GM12891 (cell line): Measurements from ENCODE around the gene BPNT1.

Experiments
- POLR2A ChIP-seq: IDR thresholded peaks from 2 replicates; pipeline ENCODE4 v1.6.1; 2011; ENCODE audit warnings: low read depth, low read length, control low read depth
- POLR2AphosphoS5 ChIP-seq: IDR thresholded peaks from 2 replicates; pipeline ENCODE4 v1.6.1; 2011; ENCODE audit warnings: low read depth, low read length, control low read depth
- TAF1 ChIP-seq: IDR thresholded peaks from 2 replicates; pipeline ENCODE4 v1.6.1; 2011; ENCODE audit warnings: low read depth, low read length, control low read depth

GRCh38 chr1:220137019-220137786, 47.6 kb upstream of the BPNT1 start:
- TF ChIP-seq TAF1 (no peak), POLR2AphosphoS5 (no peak), POLR2A (no peak)
